ENCODE results near the gene KDM4C.

The KDM4C gene

GRCh38 chr9:7132605-7133004 lies 374.8 kb downstream of the KDM4C start:
- CTCF ChIA-PET: interaction anchor here (0.6 kb wide), 1 partner anchor 87 kb away, joined by 3 read pairs; no protein-coding TSS in a partner anchor

GRCh38 chr9:7135735-7136134 lies 378.0 kb downstream of the KDM4C start:
- ChIA-PET POLR2A (ENCODE audit: low non-redundant PET) (no interaction called here), CTCF (no interaction called here)
- no peak for DNase-seq (ENCODE audit: low spot score)
- no peak overlapping the region for H3K27ac ChIP-seq
- no peak for TF ChIP-seq CTCF (conservative IDR thresholded peaks at IDR 0.05; ENCODE audit: low read depth)

More at GRCh38 chr9:7132605-7133004, 374.8 kb downstream of the KDM4C start:
- no peak overlapping the region for H3K27ac ChIP-seq
- no peak for DNase-seq (ENCODE audit: low spot score)
- POLR2A ChIA-PET (ENCODE audit: low non-redundant PET): no interaction called here
- TF ChIP-seq CTCF (conservative IDR thresholded peaks at IDR 0.05; ENCODE audit: low read depth): no peak

GRCh38 chr9:7137040-7137439 lies 379.3 kb downstream of the KDM4C start:
- no peak for TF ChIP-seq CTCF (conservative IDR thresholded peaks at IDR 0.05; ENCODE audit: low read depth)
- no peak overlapping the region for H3K27ac ChIP-seq
- ChIA-PET POLR2A (ENCODE audit: low non-redundant PET) (no interaction called here), CTCF (interaction anchor here (0.6 kb wide), 1 partner anchor 31 kb away, joined by 3 read pairs; no protein-coding TSS in a partner anchor)
- no peak for DNase-seq (ENCODE audit: low spot score)

- CTCF ChIA-PET: interaction anchor here (0.6 kb wide), 1 partner anchor 31 kb away, joined by 3 read pairs; no protein-coding TSS in a partner anchor
- DNase-seq (ENCODE audit: low spot score): no peak
- no peak for TF ChIP-seq CTCF (conservative IDR thresholded peaks at IDR 0.05; ENCODE audit: low read depth)
- POLR2A ChIA-PET (ENCODE audit: low non-redundant PET): no interaction called here
- H3K27ac ChIP-seq: no peak overlapping the region
Measured at GRCh38 chr9:7137571-7137970, 379.8 kb downstream of the KDM4C start.

- no peak overlapping the region for H3K27ac ChIP-seq
- no peak for DNase-seq (ENCODE audit: low spot score)
- ChIA-PET POLR2A (ENCODE audit: low non-redundant PET) (no interaction called here), CTCF (no interaction called here)
- TF ChIP-seq CTCF (conservative IDR thresholded peaks at IDR 0.05; ENCODE audit: low read depth): no peak
Measured at GRCh38 chr9:7139886-7140285, 382.1 kb downstream of the KDM4C start.

- TF ChIP-seq CTCF (conservative IDR thresholded peaks at IDR 0.05; ENCODE audit: low read depth): no peak
- ChIA-PET POLR2A (ENCODE audit: low non-redundant PET) (no interaction called here), CTCF (no interaction called here)
- no peak overlapping the region for H3K27ac ChIP-seq
- no peak for DNase-seq (ENCODE audit: low spot score)
Measured at GRCh38 chr9:7140401-7140800, 382.6 kb downstream of the KDM4C start.
